Smooth muscle cell (in vitro differentiated cells): ENCODE data around the gene PPME1. TPM values are rescaled to one million over a fixed set of nuclear protein-coding genes. Genes with fewer than 3 reads are reported as not detected.

ENCODE experiments used
- DNase-seq: peaks from one replicate; lab custom pipeline; 2025; ENCODE audit not compliant: unreplicated experiment; lab: John Stamatoyannopoulos, UW
- H2AFZ ChIP-seq: fragments of 200-600 bp; sonication (generic); 2 replicates; pipeline ENCODE4 v1.6.0; 2016; ENCODE audit warnings: antibody characterized with exemption, low read depth, mild to moderate bottlenecking
- H3F3A ChIP-seq: fragments of 200-600 bp; sonication (generic); 2 replicates; pipeline ENCODE4 v1.6.0; 2017; ENCODE audit warnings: antibody characterized with exemption, low read depth
- H3K27ac ChIP-seq: fragments of 200-600 bp; sonication (generic); 2 replicates; pipeline ENCODE4 v1.5.1; 2016; ENCODE audit warnings: low read depth, mild to moderate bottlenecking
- H3K27me3 ChIP-seq: fragments of 200-600 bp; sonication (generic); 2 replicates; pipeline ENCODE4 v1.6.1; 2016; ENCODE audit warnings: low read depth, mild to moderate bottlenecking
- H3K36me3 ChIP-seq: fragments of 200-600 bp; sonication (generic); 2 replicates; pipeline ENCODE4 v1.5.1; 2016; ENCODE audit warnings: low read depth
- H3K4me1 ChIP-seq: fragments of 200-600 bp; sonication (generic); 2 replicates; pipeline ENCODE4 v1.5.1; 2016; ENCODE audit warnings: low read depth
- H3K4me2 ChIP-seq: fragments of 200-600 bp; sonication (generic); 2 replicates; pipeline ENCODE4 v1.6.0; 2016; ENCODE audit warnings: mild to moderate bottlenecking
- H3K4me3 ChIP-seq: fragments of 200-600 bp; sonication (generic); 2 replicates; pipeline ENCODE4 v1.5.1; 2016; ENCODE audit warnings: mild to moderate bottlenecking
- H3K79me2 ChIP-seq: fragments of 200-600 bp; sonication (generic); 2 replicates; pipeline ENCODE4 v1.6.0; 2016; ENCODE audit warnings: low read depth, mild to moderate bottlenecking
- H3K9ac ChIP-seq: fragments of 200-600 bp; sonication (generic); 2 replicates; pipeline ENCODE4 v1.6.0; 2016; ENCODE audit warnings: low read depth
- H3K9me3 ChIP-seq: fragments of 200-600 bp; sonication (generic); replicated peaks from 2 replicates; pipeline ENCODE4 v1.5.1; 2016; ENCODE audit warnings: low read depth
- H4K20me1 ChIP-seq: fragments of 200-600 bp; sonication (generic); 2 replicates; pipeline ENCODE4 v1.6.0; 2016; ENCODE audit warnings: low read depth
- CTCF ChIP-seq: fragments of 200-600 bp; sonication (generic); IDR thresholded peaks from 2 replicates; pipeline ENCODE4 v1.5.1; 2017; ENCODE audit warnings: borderline replicate concordance, mild to moderate bottlenecking, antibody characterized with exemption; ENCODE audit not compliant: insufficient read depth, poor library complexity, severe bottlenecking
- WGBS: methylation state at CpG from one replicate; pipeline ENCODE4 v1.1.7; 2016; ENCODE audit warnings: low lambda C conversion rate; 5-methylcytosine and 5-hydroxymethylcytosine counted together
- polyA plus RNA-seq: library from polyadenylated mRNA; unstranded; fragments of >200 nt; fragmentation: Nextera tagmentation; extraction: Ambion mirVana; gene quantifications from 2 replicates; pipeline ENCODE4 v1.2.1, GENCODE V29; 2016
- total RNA-seq: library from RNA; depleted of rRNA; stranded (reverse); fragments of >200 nt; gene quantifications from 2 replicates; pipeline ENCODE4 v1.2.3, GENCODE V29; 2014

The PPME1 gene
- total and polyA plus RNA-seq, 2 experiments from 2014 or later: 67.1 to 69.1 TPM

GRCh38 chr11:74238243-74238642 lies 67.2 kb downstream of the PPME1 start:
- no peaks in the 10 kb centered on the region for H3K79me2 ChIP-seq
- H3K36me3 ChIP-seq: peaks cover 16% of the 10 kb centered on the region
- no peaks in the 10 kb centered on the region for H3K27me3 ChIP-seq
- no peaks in the 10 kb centered on the region for H3K9me3 ChIP-seq
- no peaks in the 10 kb centered on the region for H3F3A ChIP-seq
- no peak overlapping the region for H3K4me2 ChIP-seq
- H2AFZ ChIP-seq: no peak overlapping the region
- peaks cover 3% of the 10 kb centered on the region for H4K20me1 ChIP-seq
- TF ChIP-seq CTCF: no peak
- no peak overlapping the region for H3K4me3 ChIP-seq
- no peak for DNase-seq
- H3K4me1 ChIP-seq: no peaks in the 10 kb centered on the region
- WGBS: 93% methylated on average over 1 of the region's 1 CpG
- H3K27ac ChIP-seq: no peak overlapping the region
- no peak overlapping the region for H3K9ac ChIP-seq

- no peaks in the 10 kb centered on the region for H3K79me2 ChIP-seq
- WGBS: 88% methylated on average over 1 of the region's 1 CpG
These were observed 77.4 kb downstream of the PPME1 start for GRCh38 chr11:74248469-74248868.

GRCh38 chr11:74249496-74249895 lies 78.4 kb downstream of the PPME1 start:
- WGBS: 93% methylated on average over 2 of the region's 2 CpGs
- H4K20me1 ChIP-seq: no peaks in the 10 kb centered on the region
- H3K4me1 ChIP-seq: no peaks in the 10 kb centered on the region
- no peak overlapping the region for H3K4me2 ChIP-seq
- TF ChIP-seq CTCF: no peak
- peaks cover 3% of the 10 kb centered on the region for H3K36me3 ChIP-seq
- no peaks in the 10 kb centered on the region for H3K9me3 ChIP-seq
- H3K27ac ChIP-seq: no peak overlapping the region
- H3F3A ChIP-seq: no peaks in the 10 kb centered on the region
- no peak overlapping the region for H3K4me3 ChIP-seq
- H3K27me3 ChIP-seq: no peaks in the 10 kb centered on the region
- no peaks in the 10 kb centered on the region for H3K79me2 ChIP-seq
- no peak overlapping the region for H3K9ac ChIP-seq
- DNase-seq: no peak
- H2AFZ ChIP-seq: no peak overlapping the region

More at GRCh38 chr11:74248469-74248868, 77.4 kb downstream of the PPME1 start:
- Histone ChIP-seq H3K27me3 (no peaks in the 10 kb centered on the region), H3K4me1 (no peaks in the 10 kb centered on the region), H3F3A (no peaks in the 10 kb centered on the region), H3K9ac (no peak overlapping the region), H3K9me3 (no peaks in the 10 kb centered on the region), H3K4me3 (no peak overlapping the region), H3K27ac (no peak overlapping the region), H3K4me2 (no peak overlapping the region), H3K36me3 (peaks cover 3% of the 10 kb centered on the region), H4K20me1 (peaks cover 5% of the 10 kb centered on the region), H2AFZ (no peak overlapping the region)
- no peak for TF ChIP-seq CTCF
- DNase-seq: no peak

GRCh38 chr11:74253361-74253760 lies 82.3 kb downstream of the PPME1 start:
- TF ChIP-seq CTCF: no peak
- Histone ChIP-seq H4K20me1 (no peaks in the 10 kb centered on the region), H3K27me3 (no peaks in the 10 kb centered on the region), H3F3A (no peaks in the 10 kb centered on the region), H3K79me2 (no peaks in the 10 kb centered on the region), H3K36me3 (no peaks in the 10 kb centered on the region), H3K4me1 (no peaks in the 10 kb centered on the region), H3K27ac (no peak overlapping the region), H3K4me2 (no peak overlapping the region), H3K4me3 (no peak overlapping the region), H2AFZ (no peak overlapping the region), H3K9me3 (no peaks in the 10 kb centered on the region), H3K9ac (no peak overlapping the region)
- no peak for DNase-seq
- WGBS: 98% methylated on average over 8 of the region's 8 CpGs
